Fibroblast of villous mesenchyme (primary cell): Measurements from ENCODE around the gene PER1. TPM values are rescaled to one million over a fixed set of nuclear protein-coding genes. Genes with fewer than 3 reads are reported as not detected.

ENCODE experiments used
- DNase-seq: peaks from one replicate; pipeline ENCODE4 v3.0.0-alpha.2; 2010; ENCODE audit warnings: low read depth
- H3K4me3 ChIP-seq: 2 replicates; pipeline ENCODE4 v1.5.1; 2011; ENCODE audit warnings: low read depth, mild to moderate bottlenecking, low read length
- CTCF ChIP-seq: IDR thresholded peaks from 2 replicates; pipeline ENCODE4 v1.5.1; 2012; ENCODE audit warnings: low read depth, mild to moderate bottlenecking, low read length; ENCODE audit not compliant: insufficient read depth
- total RNA-seq: library from RNA; depleted of rRNA; stranded (reverse); fragments of >200 nt; gene quantifications from 2 replicates; pipeline ENCODE4 v1.2.3, GENCODE V29; 2012

The PER1 gene
- total RNA-seq, 1 donor = 12.5 TPM

- peak overlapping the region; percentile 79 for H3K4me3 ChIP-seq
- peak; percentile 63 for DNase-seq
- no peak for TF ChIP-seq CTCF
Observed at GRCh38 chr17:8126491-8127066, 25.6 kb downstream of the PER1 start.

- no peak for TF ChIP-seq CTCF
- peak; percentile 49 for DNase-seq
- H3K4me3 ChIP-seq = peak overlapping the region; percentile 79
Observed at GRCh38 chr17:8125947-8126490, 26.2 kb downstream of the PER1 start.

GRCh38 chr17:8125154-8125946 is 26.9 kb downstream of the PER1 start:
- peak overlapping the region; percentile 79 for H3K4me3 ChIP-seq
- no peak for TF ChIP-seq CTCF
- peak; percentile 76 for DNase-seq

- DNase-seq = peak; percentile 48
- TF ChIP-seq CTCF = no peak
- H3K4me3 ChIP-seq = peak overlapping the region; percentile 79
Observed at GRCh38 chr17:8124350-8125153, 27.7 kb downstream of the PER1 start.

GRCh38 chr17:8123695-8124349 is 28.4 kb downstream of the PER1 start, which contains the start of gene HES7:
Gene HES7 (minus strand): TSS chr17:8124106. CDS start chr17:8124084, 22 bp downstream.
- H3K4me3 ChIP-seq = peak within 1 kb of the TSS; percentile 79
- DNase-seq = no peak
- no peak for TF ChIP-seq CTCF
